Adrenal gland (tissue), 12 donors: ENCODE measurements around the gene LACRT. TPM values are rescaled to one million over a fixed set of nuclear protein-coding genes. Genes with fewer than 3 reads are reported as not detected.

Experiments
- DNase-seq, 7 donors: peaks; one replicate each; pipeline ENCODE4 v3.0.0-alpha.2; 2019 to 2020
- H3K27ac ChIP-seq, 5 donors: fragments of 200-600 bp; sonication (generic) in 4 of 5; 1 replicate in 3 of 5; 2 replicates in 2 of 5; pipeline versions ENCODE4 v1.5.1 to v1.8.0; 2016 to 2020; ENCODE audit warnings: mild to moderate bottlenecking in 1 of 5
- H3K27me3 ChIP-seq: fragments of 200-600 bp; 2 replicates; pipeline ENCODE4 v1.8.0; 2021
- H3K36me3 ChIP-seq, 2 donors: fragments of 200-600 bp; replicated peaks in 1 of 2; 1 replicate in 1 of 2; 2 replicates in 1 of 2; pipeline versions ENCODE4 v1.5.1 to v1.8.0; 2018 to 2022
- H3K4me1 ChIP-seq, 2 donors: fragments of 200-600 bp; replicated peaks in 1 of 2; 1 replicate in 1 of 2; 2 replicates in 1 of 2; pipeline versions ENCODE4 v1.5.1 to v1.8.0; 2018 to 2021
- H3K4me3 ChIP-seq, 4 donors: fragments of 200-600 bp; sonication (generic) in 3 of 4; one replicate each; pipeline ENCODE4 v1.5.1; 2016 to 2018
- H3K9me3 ChIP-seq, 3 donors: fragments of 200-600 bp; sonication (generic) in 1 of 3; replicated peaks in 1 of 3; 1 replicate in 2 of 3; 2 replicates in 1 of 3; pipeline versions ENCODE4 v1.5.1 to v1.8.0; 2016 to 2021
- CTCF ChIP-seq, 6 experiments: fragments of 450-650 bp in 4 of 6; fragments of 200-600 bp in 2 of 6; sonication (generic) in 1 of 6; IDR thresholded peaks; 1 replicate in 5 of 6; 2 replicates in 1 of 6; pipeline versions ENCODE4 v1.5.1 to v1.8.0; 2016 to 2021; ENCODE audit warnings: antibody characterized with exemption in 6 of 6, mild to moderate bottlenecking in 2 of 6, moderate library complexity in 1 of 6
- POLR2A ChIP-seq, 2 donors: fragments of 450-650 bp; IDR thresholded peaks; one replicate each; pipeline ENCODE4 v1.6.1; 2017; ENCODE audit warnings: antibody characterized with exemption in 2 of 2, mild to moderate bottlenecking in 2 of 2, moderate library complexity in 1 of 2
- WGBS, 4 donors: extraction: QIAGEN DNeasy Blood & Tissue Kit in 2 of 4; methylation state at CpG; one replicate each; pipeline versions ENCODE4 v1.1.5 to v1.1.7; 2013 to 2017; 5-methylcytosine and 5-hydroxymethylcytosine counted together
- intact Hi-C, 2 donors: fragments of 100-400 bp; cut with DNase I; formaldehyde crosslinking; loops; one replicate each; pipeline versions ENCODE4 v1.14.1 to v1.15.0; 2022 to 2023
- polyA plus RNA-seq, 3 donors: library from polyadenylated mRNA; stranded (reverse); fragments of 200-250 nt in 2 of 3; fragments of 350-450 nt in 1 of 3; fragmentation: Illumina TruSeq in 1 of 3; extraction: RNeasy Lipid Tissue Mini Kit (QIAGEN cat#74804) in 1 of 3; gene quantifications; one replicate each; pipeline ENCODE4 v1.2.3, GENCODE V29; 2013 to 2014
- total RNA-seq, 9 donors: library from RNA; depleted of rRNA in 4 of 9; stranded (reverse); fragments of >200 nt in 4 of 9; fragments of 120-200 nt in 1 of 9; fragmentation: NEBNext Ultra II Directional in 1 of 9; extraction: Animal tissue kit (Norgen Biotek cat#: 25700) in 1 of 9; gene quantifications; one replicate each; pipeline versions ENCODE4 v1.1.0 to v1.2.4, GENCODE V29; 2013 to 2023
- donor health status: healthy with polysubstance abuse.
- donor health status: Bipolar disorder and iron deficiency.
- donor health status: DM: yes; HTN: yes; CAD: no.
- donor health status: DM: no; HTN: no; CAD: no.
- donor health status: DM: no; HTN: no; CAD: no.
- donor health status: DM: yes; HTN: yes; CAD: no.

The LACRT gene
- total and polyA plus RNA-seq, 12 donors: not detected

- H3K4me3 ChIP-seq: no peak overlapping the region
- intact Hi-C loops: no loop called here
- 77 to 83% (median 80%) methylated on average over 6 of the region's 6 CpGs for WGBS, 4 donors
- H3K27me3 ChIP-seq: peaks cover 3% of the 10 kb centered on the region
- no peak for DNase-seq
- H3K36me3 ChIP-seq: no peaks in the 10 kb centered on the region
- no peaks in the 10 kb centered on the region for H3K4me1 ChIP-seq
- no peaks in the 10 kb centered on the region for H3K9me3 ChIP-seq
- TF ChIP-seq CTCF (IDR thresholded peaks at IDR 0.05) (no peak), POLR2A (IDR thresholded peaks at IDR 0.05) (no peak)
- no peak overlapping the region for H3K27ac ChIP-seq
These were observed 22.5 kb upstream of the LACRT start for GRCh38 chr12:54657105-54657607.

- no peaks in the 10 kb centered on the region for H3K36me3 ChIP-seq
- no peak overlapping the region for H3K4me3 ChIP-seq
- no peak for TF ChIP-seq POLR2A (IDR thresholded peaks at IDR 0.05)
- TF ChIP-seq CTCF (IDR thresholded peaks at IDR 0.05): no peak
- DNase-seq: no peak
- no peak overlapping the region for H3K27ac ChIP-seq
- peaks cover 3% of the 10 kb centered on the region for H3K27me3 ChIP-seq
- H3K4me1 ChIP-seq: no peaks in the 10 kb centered on the region
- intact Hi-C loops: no loop called here
- H3K9me3 ChIP-seq: no peaks in the 10 kb centered on the region
- WGBS, 4 donors: 36 to 48% (median 41%) methylated on average over 2 of the region's 2 CpGs
These were observed 20.2 kb upstream of the LACRT start for GRCh38 chr12:54654926-54655325.

- intact Hi-C loops: no loop called here
- 63 to 81% (median 70%) methylated on average over 9 of the region's 9 CpGs for WGBS, 4 donors
- no peaks in the 10 kb centered on the region for H3K36me3 ChIP-seq
These were observed 18.3 kb upstream of the LACRT start for GRCh38 chr12:54653025-54653424.

GRCh38 chr12:54650889-54651288, 16.2 kb upstream of the LACRT start:
- 52 to 63% (median 60%) methylated on average over 5 of the region's 5 CpGs for WGBS, 4 donors
- H3K27me3 ChIP-seq: no peaks in the 10 kb centered on the region
- no peaks in the 10 kb centered on the region for H3K4me1 ChIP-seq
- no peak for DNase-seq
- H3K36me3 ChIP-seq: no peaks in the 10 kb centered on the region
- no peaks in the 10 kb centered on the region for H3K9me3 ChIP-seq
- H3K4me3 ChIP-seq: no peak overlapping the region
- TF ChIP-seq CTCF (IDR thresholded peaks at IDR 0.05): no peak
- TF ChIP-seq POLR2A (IDR thresholded peaks at IDR 0.05): no peak
- no peak overlapping the region for H3K27ac ChIP-seq
- intact Hi-C loops: no loop called here

More at GRCh38 chr12:54653025-54653424, 18.3 kb upstream of the LACRT start:
- TF ChIP-seq CTCF (IDR thresholded peaks at IDR 0.05) (no peak), POLR2A (IDR thresholded peaks at IDR 0.05) (no peak)
- H3K4me3 ChIP-seq: no peak overlapping the region
- peaks cover 3% of the 10 kb centered on the region for H3K27me3 ChIP-seq
- no peak overlapping the region for H3K27ac ChIP-seq
- no peaks in the 10 kb centered on the region for H3K4me1 ChIP-seq
- no peak for DNase-seq
- H3K9me3 ChIP-seq: no peaks in the 10 kb centered on the region
